Mesodermal cell (in vitro differentiated cells): Measurements from ENCODE around the gene ARPC5L.
A peak's percentile ranks its signal among the peaks of the same experiment; 100 is the strongest.
"Not testable (repeated sequence)": the region's sequence is repeated elsewhere in the genome, so short reads cannot be mapped to it uniquely, and the experiment has no call there.

ENCODE experiments used
- H3K27ac ChIP-seq: 2 replicates; pipeline ENCODE4 v1.7.0; 2013; ENCODE audit warnings: mild to moderate bottlenecking, low read depth, low read length, moderate library complexity; ENCODE audit not compliant: severe bottlenecking
- H3K36me3 ChIP-seq: 2 replicates; pipeline ENCODE4 v1.7.1; 2013; ENCODE audit warnings: mild to moderate bottlenecking, low read length, moderate library complexity; ENCODE audit not compliant: control insufficient read depth, insufficient read depth
- H3K4me1 ChIP-seq: one replicate; pipeline ENCODE4 v1.7.1; 2013; ENCODE audit warnings: mild to moderate bottlenecking, low read length; ENCODE audit not compliant: insufficient read depth, control insufficient read depth, poor library complexity, severe bottlenecking
- H3K4me3 ChIP-seq: 2 replicates; pipeline ENCODE4 v1.7.0; 2013; ENCODE audit warnings: low read length, control low read depth, mild to moderate bottlenecking; ENCODE audit not compliant: insufficient read depth, poor library complexity, severe bottlenecking; ENCODE audit errors: extremely low read depth
- H3K9me3 ChIP-seq: 2 replicates; pipeline ENCODE4 v1.7.1; 2013; ENCODE audit warnings: mild to moderate bottlenecking, low read length, moderate library complexity; ENCODE audit not compliant: control insufficient read depth
- WGBS, 2 experiments: methylation state at CpG; one replicate each; pipeline ENCODE4 v1.1.5; 2013; ENCODE audit warnings: missing lambda C conversion rate in 2 of 2; ENCODE audit not compliant: insufficient coverage in 2 of 2; 5-methylcytosine and 5-hydroxymethylcytosine counted together

Gene ARPC5L

GRCh38 chr9:124829334-124829669 is 32.6 kb upstream of the ARPC5L start:
- Histone ChIP-seq H3K4me1 (no peaks in the 10 kb centered on the region), H3K36me3 (no peaks in the 10 kb centered on the region), H3K9me3 (no peaks in the 10 kb centered on the region), H3K4me3 (no peak overlapping the region), H3K27ac (no peak overlapping the region)
- WGBS, 2 experiments, result 62 to 83% methylated on average over 2 of the region's 5 CpGs

GRCh38 chr9:124830593-124830992 is 31.3 kb upstream of the ARPC5L start:
- WGBS, 2 experiments, result 44 to 67% methylated on average over 2 to 3 of the region's 4 CpGs
- no peaks in the 10 kb centered on the region for H3K36me3 ChIP-seq
- H3K9me3 ChIP-seq, result no peaks in the 10 kb centered on the region
- H3K4me3 ChIP-seq, result no peak overlapping the region
- H3K27ac ChIP-seq, result no peak overlapping the region
- H3K4me1 ChIP-seq, result no peaks in the 10 kb centered on the region

GRCh38 chr9:124831642-124832364 is 30.1 kb upstream of the ARPC5L start:
- Histone ChIP-seq H3K9me3 (no peaks in the 10 kb centered on the region), H3K4me1 (no peaks in the 10 kb centered on the region), H3K36me3 (no peaks in the 10 kb centered on the region), H3K4me3 (no peak overlapping the region), H3K27ac (no peak overlapping the region)
- WGBS, 2 experiments, result 88 to 89% methylated on average over 8 of the region's 9 CpGs

- H3K9me3 ChIP-seq, result no peaks in the 10 kb centered on the region
- H3K36me3 ChIP-seq, result no peaks in the 10 kb centered on the region
- H3K27ac ChIP-seq, result no peak overlapping the region
- 75 to 92% methylated on average over 4 to 7 of the region's 7 CpGs for WGBS, 2 experiments
- H3K4me3 ChIP-seq, result no peak overlapping the region
- H3K4me1 ChIP-seq, result no peaks in the 10 kb centered on the region
Observed at GRCh38 chr9:124834591-124834990, 27.3 kb upstream of the ARPC5L start.

- Histone ChIP-seq H3K9me3 (no peaks in the 10 kb centered on the region), H3K36me3 (no peaks in the 10 kb centered on the region), H3K4me1 (no peaks in the 10 kb centered on the region), H3K27ac (no peak overlapping the region), H3K4me3 (no peak overlapping the region)
- 87 to 91% methylated on average over 11 to 12 of the region's 13 CpGs for WGBS, 2 experiments
Observed at GRCh38 chr9:124835026-124835557, 26.8 kb upstream of the ARPC5L start.

- not testable (repeated sequence) for H3K4me3 ChIP-seq, H3K4me1 ChIP-seq, H3K9me3 ChIP-seq, H3K27ac ChIP-seq, H3K36me3 ChIP-seq
- WGBS, 2 experiments, result 71% methylated on average over 1 of the region's 5 CpGs; no CpG with 5 or more reads in 1 of the 2 experiments
Observed at GRCh38 chr9:124838132-124838531, 23.8 kb upstream of the ARPC5L start.

- WGBS, 2 experiments, result 97% methylated on average over 20 to 23 of the region's 52 CpGs
- not testable (repeated sequence) for H3K36me3 ChIP-seq
Observed at GRCh38 chr9:124838567-124839275, 23.2 kb upstream of the ARPC5L start.

GRCh38 chr9:124839612-124840299 is 22.2 kb upstream of the ARPC5L start:
- H3K27ac ChIP-seq, result peak overlapping the region; percentile 10
- no peaks in the 10 kb centered on the region for H3K9me3 ChIP-seq
- no peak overlapping the region for H3K4me3 ChIP-seq
- no peaks in the 10 kb centered on the region for H3K36me3 ChIP-seq
- 90 to 92% methylated on average over 8 of the region's 12 CpGs for WGBS, 2 experiments
- H3K4me1 ChIP-seq, result no peaks in the 10 kb centered on the region

More at GRCh38 chr9:124838567-124839275, 23.2 kb upstream of the ARPC5L start:
- not testable (repeated sequence) for H3K4me3 ChIP-seq, H3K4me1 ChIP-seq, H3K27ac ChIP-seq, H3K9me3 ChIP-seq

- Histone ChIP-seq H3K27ac (no peak overlapping the region), H3K36me3 (no peaks in the 10 kb centered on the region), H3K4me1 (no peaks in the 10 kb centered on the region), H3K9me3 (no peaks in the 10 kb centered on the region), H3K4me3 (no peak overlapping the region)
- WGBS, 2 experiments, result 94% methylated on average over 5 to 14 of the region's 18 CpGs
Observed at GRCh38 chr9:124840300-124840833, 21.6 kb upstream of the ARPC5L start.

GRCh38 chr9:124841075-124841821 is 20.7 kb upstream of the ARPC5L start:
- Histone ChIP-seq H3K27ac (no peak overlapping the region), H3K9me3 (no peaks in the 10 kb centered on the region)
- 92 to 100% methylated on average over 1 to 9 of the region's 14 CpGs for WGBS, 2 experiments

More at GRCh38 chr9:124841075-124841821, 20.7 kb upstream of the ARPC5L start:
- no peaks in the 10 kb centered on the region for H3K36me3 ChIP-seq
- no peaks in the 10 kb centered on the region for H3K4me1 ChIP-seq
- H3K4me3 ChIP-seq, result no peak overlapping the region
